ENCODE data around the gene ZNF408. TPM values are rescaled to one million over a fixed set of nuclear protein-coding genes. Genes with fewer than 3 reads are reported as not detected.
"Not testable (repeated sequence)": the region's sequence is repeated elsewhere in the genome, so short reads cannot be mapped to it uniquely, and the experiment has no call there.

ZNF408 gene
- total RNA-seq, 4 donors from 2014 or later: 5.2 to 15.1 (median 13.5) TPM

DNA sequence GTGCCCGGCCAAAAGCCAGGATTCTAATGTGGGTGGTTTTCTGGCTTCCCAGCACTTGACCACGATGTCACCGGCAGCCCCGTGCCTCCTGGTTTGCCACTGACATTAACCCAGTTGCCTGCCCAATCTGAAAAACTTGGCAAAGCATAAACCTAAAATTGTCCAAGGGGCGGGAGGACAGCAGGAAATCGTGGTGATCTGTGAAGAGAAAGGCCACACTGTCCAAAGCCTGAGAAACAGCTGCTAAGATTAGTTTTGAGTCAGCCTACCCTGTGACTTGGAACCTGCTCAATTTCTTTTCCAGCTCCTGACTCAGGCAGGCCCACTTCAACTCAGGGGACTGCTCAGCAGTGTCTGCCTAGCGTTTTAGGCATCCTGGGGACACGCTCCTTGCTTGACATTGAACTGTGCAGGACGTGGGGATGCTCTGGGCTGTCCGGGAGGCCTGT, 10.0 kb downstream of the ZNF408 start:
- H3K4me3 ChIP-seq: no peak overlapping the region
- intact Hi-C loops (cut with DNase I): no loop called here
- no peak for DNase-seq
- peak overlapping the region; percentile 53 to 90 (median 78) for H3K27ac ChIP-seq
- H3K4me1 ChIP-seq: peaks cover 0 to 15% (median 4%) of the 10 kb centered on the region in 3 donors
- TF ChIP-seq CTCF (IDR thresholded peaks at IDR 0.05) (no peak), POLR2A (IDR thresholded peaks at IDR 0.05) (peak in 1 of 4 donors; percentile 12)
- H3K27me3 ChIP-seq: no peaks in the 10 kb centered on the region
- H3K9me3 ChIP-seq: no peaks in the 10 kb centered on the region
- peaks cover under 1 to 30% (median 4%) of the 10 kb centered on the region in 3 donors for H3K36me3 ChIP-seq
- WGBS, 2 donors: 54 to 73% methylated on average over 4 to 6 of the region's 10 CpGs

GRCh38 chr11:46711303-46711702, 10.5 kb downstream of the ZNF408 start:
- intact Hi-C loops (cut with DNase I): no loop called here
- H3K4me3 ChIP-seq: no peak overlapping the region
- TF ChIP-seq CTCF (IDR thresholded peaks at IDR 0.05) (no peak), POLR2A (IDR thresholded peaks at IDR 0.05) (no peak)

GRCh38 chr11:46712874-46713576, 12.2 kb downstream of the ZNF408 start:
- Histone ChIP-seq H3K27me3 (no peaks in the 10 kb centered on the region), H3K4me1 (peaks cover 0 to 15% (median 4%) of the 10 kb centered on the region in 3 donors), H3K36me3 (peaks cover 0 to 8% (median 0%) of the 10 kb centered on the region in 3 donors), H3K4me3 (no peak overlapping the region), H3K9me3 (no peaks in the 10 kb centered on the region), H3K27ac (no peak overlapping the region)
- 90 to 92% methylated on average over 7 of the region's 7 CpGs for WGBS, 2 donors
- no peak for DNase-seq
- TF ChIP-seq POLR2A (IDR thresholded peaks at IDR 0.05) (no peak), CTCF (IDR thresholded peaks at IDR 0.05) (no peak)
- intact Hi-C loops (cut with DNase I): no loop called here

More at GRCh38 chr11:46711303-46711702, 10.5 kb downstream of the ZNF408 start:
- 71 to 80% methylated on average over 1 to 5 of the region's 5 CpGs for WGBS, 2 donors
- no peak for DNase-seq
- Histone ChIP-seq H3K27ac (peak overlapping the region; percentile 53 to 90 (median 78)), H3K4me1 (peaks cover 0 to 15% (median 4%) of the 10 kb centered on the region in 3 donors), H3K27me3 (no peaks in the 10 kb centered on the region), H3K9me3 (no peaks in the 10 kb centered on the region), H3K36me3 (peaks cover 0 to 26% (median 0%) of the 10 kb centered on the region in 3 donors)

DNA sequence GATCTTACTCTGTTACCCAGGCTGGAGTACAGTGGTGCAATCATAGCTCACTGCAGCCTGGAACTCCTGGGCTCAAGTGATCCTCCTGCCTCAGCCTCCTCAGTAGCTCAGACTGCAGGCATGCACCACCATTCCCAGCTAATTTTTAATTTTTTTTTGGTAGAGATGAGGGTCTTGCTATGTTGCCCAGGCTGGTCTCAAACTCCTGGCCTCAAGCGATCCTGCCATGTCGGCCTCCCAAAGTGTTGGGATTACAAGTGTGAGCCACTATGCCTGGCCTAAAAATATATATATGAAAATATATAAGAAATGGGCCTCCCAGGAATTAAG, 17.0 kb downstream of the ZNF408 start:
- H3K4me3 ChIP-seq; H3K9me3 ChIP-seq; intact Hi-C loops (cut with DNase I); H3K27me3 ChIP-seq; H3K36me3 ChIP-seq; H3K27ac ChIP-seq; DNase-seq: not testable (repeated sequence)
- 81 to 95% methylated on average over 2 of the region's 2 CpGs for WGBS, 2 donors
- peaks cover 0 to 12% (median 0%) of the 10 kb centered on the region in 3 donors for H3K4me1 ChIP-seq

- no peaks in the 10 kb centered on the region for H3K27me3 ChIP-seq
- TF ChIP-seq POLR2A (IDR thresholded peaks at IDR 0.05) (no peak), CTCF (IDR thresholded peaks at IDR 0.05) (no peak)
- intact Hi-C loops (cut with DNase I): no loop called here
- DNase-seq: no peak
- H3K4me3 ChIP-seq: no peak overlapping the region
- H3K4me1 ChIP-seq: peaks cover 0 to 12% (median 0%) of the 10 kb centered on the region in 3 donors
- no peaks in the 10 kb centered on the region for H3K36me3 ChIP-seq
- 78 to 80% methylated on average over 7 to 8 of the region's 11 CpGs for WGBS, 2 donors
- H3K27ac ChIP-seq: no peak overlapping the region
- no peaks in the 10 kb centered on the region for H3K9me3 ChIP-seq
Measured at GRCh38 chr11:46718155-46719019, 17.6 kb downstream of the ZNF408 start.

Data from esophagus squamous epithelium (tissue), 5 donors.